H1 (cell line): ENCODE results near the gene ZNF414.

ENCODE experiments used
- CEBPB ChIP-seq: IDR thresholded peaks from 2 replicates; pipeline ENCODE4 v1.6.1; 2012; ENCODE audit warnings: low read depth, low read length
- CHD1 ChIP-seq: IDR thresholded peaks from 2 replicates; pipeline ENCODE4 v1.6.1; 2012; ENCODE audit warnings: low read depth, low read length, improper control_type of control experiment
- CTCF ChIP-seq, 3 experiments: IDR thresholded peaks; 1 replicate in 2 of 3; 2 replicates in 1 of 3; pipeline versions ENCODE4 v1.5.1 to v1.6.1; 2011; ENCODE audit warnings: low read length in 3 of 3, mild to moderate bottlenecking in 3 of 3, inconsistent platforms in 2 of 3, low read depth in 1 of 3, moderate library complexity in 1 of 3; ENCODE audit not compliant: insufficient read depth in 1 of 3; ENCODE audit errors: control extremely low read depth in 1 of 3
- GABPA ChIP-seq: IDR thresholded peaks from 2 replicates; pipeline ENCODE4 v1.6.1; 2011; ENCODE audit warnings: mild to moderate bottlenecking, low read length, moderate library complexity, borderline replicate concordance; ENCODE audit not compliant: insufficient read depth
- MAFK ChIP-seq: IDR thresholded peaks from 2 replicates; pipeline ENCODE4 v1.6.1; 2012; ENCODE audit warnings: low read depth, mild to moderate bottlenecking, improper control_type of control experiment, low read length
- POLR2A ChIP-seq, 2 experiments: IDR thresholded peaks; 1 replicate in 1 of 2; 2 replicates in 1 of 2; pipeline ENCODE4 v1.6.1; 2011; ENCODE audit warnings: low read depth in 2 of 2, low read length in 2 of 2, mild to moderate bottlenecking in 2 of 2; ENCODE audit errors: control extremely low read depth in 1 of 2
- POLR2AphosphoS5 ChIP-seq: IDR thresholded peaks from 2 replicates; pipeline ENCODE4 v1.6.1; 2011; ENCODE audit warnings: low read depth, low read length
- RAD21 ChIP-seq, 2 experiments: IDR thresholded peaks in 1 of 2; conservative IDR thresholded peaks in 1 of 2; 2 replicates each; pipeline ENCODE4 v1.6.1; 2011; ENCODE audit warnings: low read depth in 2 of 2, low read length in 2 of 2, improper control_type of control experiment in 1 of 2, inconsistent platforms in 1 of 2, mild to moderate bottlenecking in 1 of 2, moderate library complexity in 1 of 2
- SUZ12 ChIP-seq: fragments of 200-600 bp; sonication (generic); IDR thresholded peaks from 2 replicates; pipeline ENCODE4 v1.6.1; 2012; ENCODE audit warnings: mild to moderate bottlenecking, inconsistent platforms, low read length, moderate library complexity, mixed read lengths
- TBP ChIP-seq: IDR thresholded peaks from 2 replicates; pipeline ENCODE4 v1.6.1; 2011; ENCODE audit warnings: low read depth, low read length, improper control_type of control experiment
- USF2 ChIP-seq: IDR thresholded peaks from 2 replicates; pipeline ENCODE4 v1.6.1; 2011; ENCODE audit warnings: low read length, improper control_type of control experiment
- ZNF274 ChIP-seq: IDR thresholded peaks from 2 replicates; pipeline ENCODE4 v1.7.0; 2012; ENCODE audit warnings: low read length, borderline replicate concordance; ENCODE audit errors: extremely low read depth

GRCh38 chr19:8501981-8502380, 12.0 kb downstream of the ZNF414 start:
- no peak for TF ChIP-seq RAD21 (IDR thresholded peaks at IDR 0.05 in 1 of 2, conservative IDR thresholded peaks at IDR 0.05 in 1 of 2; ENCODE audit: low read depth in 2 of 2, low read length in 2 of 2)
- TF ChIP-seq CTCF (IDR thresholded peaks at IDR 0.05; ENCODE audit: control extremely low read depth in 1 of 3, insufficient read depth in 1 of 3, low read depth in 1 of 3, low read length in 3 of 3), result no peak
- TF ChIP-seq POLR2A (IDR thresholded peaks at IDR 0.05; ENCODE audit: control extremely low read depth in 1 of 2, low read depth in 2 of 2, low read length in 2 of 2), result no peak
- no peak for TF ChIP-seq CHD1
- TF ChIP-seq POLR2AphosphoS5, result no peak
- no peak for TF ChIP-seq CEBPB
- no peak for TF ChIP-seq ZNF274
- TF ChIP-seq GABPA, result no peak
- no peak for TF ChIP-seq TBP
- no peak for TF ChIP-seq MAFK
- no peak for TF ChIP-seq SUZ12
- no peak for TF ChIP-seq USF2
